H1 (cell line): ENCODE measurements around the gene BCL2L1. TPM values are rescaled to one million over a fixed set of nuclear protein-coding genes. Genes with fewer than 3 reads are reported as not detected.
"Not testable (repeated sequence)": the region's sequence is repeated elsewhere in the genome, so short reads cannot be mapped to it uniquely, and the experiment has no call there.

Experiments
- CTCF ChIA-PET: fragments of 300-600 bp; sonication (Branson Sonifier 250); formaldehyde crosslinking; loops from one replicate; lab custom pipeline; 2021; ENCODE audit not compliant: partially characterized antibody; lab: Charles Lee
- POLR2A ChIA-PET: fragments of 300-600 bp; sonication (Branson Sonifier 250); formaldehyde crosslinking; loops from one replicate; lab custom pipeline; 2021; ENCODE audit warnings: inconsistent platforms; ENCODE audit not compliant: partially characterized antibody; lab: Charles Lee
- DNase-seq, 2 experiments: peaks; one replicate each; pipeline versions ENCODE4 v3.0.0 to v3.0.0-alpha.2; 2010 to 2022; ENCODE audit warnings: low spot score in 2 of 2, low read depth in 1 of 2, mixed read lengths in 1 of 2
- FAIRE-seq: peaks from 2 replicates; lab custom pipeline; 2011; peaks lifted over from hg19 to GRCh38; lab: Jason Lieb, UNC
- H2AFZ ChIP-seq: 2 replicates; pipeline ENCODE4 v1.8.1; 2012; ENCODE audit warnings: low read length, inconsistent platforms
- H2AK5ac ChIP-seq: 2 replicates; pipeline ENCODE4 v1.6.1; 2013; ENCODE audit warnings: low read depth, low read length
- H2BK120ac ChIP-seq: replicated peaks from 2 replicates; pipeline ENCODE3; 2013; ENCODE audit warnings: low read depth, low read length, inconsistent platforms
- H2BK12ac ChIP-seq: 2 replicates; pipeline ENCODE4 v1.6.1; 2013; ENCODE audit warnings: low read depth, low read length
- H2BK15ac ChIP-seq: 2 replicates; pipeline ENCODE4 v1.6.1; 2013; ENCODE audit warnings: low read length
- H2BK20ac ChIP-seq: 2 replicates; pipeline ENCODE4 v1.6.1; 2013; ENCODE audit warnings: low read length
- H2BK5ac ChIP-seq: 2 replicates; pipeline ENCODE4 v1.6.1; 2013; ENCODE audit warnings: low read depth, low read length
- H3K14ac ChIP-seq: 2 replicates; pipeline ENCODE4 v1.6.1; 2013; ENCODE audit warnings: inconsistent platforms; ENCODE audit not compliant: insufficient read length
- H3K18ac ChIP-seq: 2 replicates; pipeline ENCODE4 v1.6.1; 2013; ENCODE audit warnings: low read length; ENCODE audit errors: extremely low read depth
- H3K23ac ChIP-seq: 2 replicates; pipeline ENCODE4 v1.6.1; 2013; ENCODE audit warnings: inconsistent platforms; ENCODE audit not compliant: insufficient read length
- H3K23me2 ChIP-seq: 2 replicates; pipeline ENCODE4 v1.6.1; 2013; ENCODE audit warnings: low read depth, low read length
- H3K27ac ChIP-seq: 2 replicates; pipeline ENCODE4 v1.6.1; 2011; ENCODE audit warnings: low read depth, low read length, inconsistent platforms
- H3K27me3 ChIP-seq, 4 experiments: replicated peaks in 1 of 4; 1 replicate in 1 of 4; 2 replicates in 3 of 4; pipeline versions ENCODE4 v1.6.1 to v1.8.1; 2011 to 2013; ENCODE audit warnings: low read length in 3 of 4, mild to moderate bottlenecking in 3 of 4, inconsistent platforms in 2 of 4, mixed read lengths in 2 of 4, moderate library complexity in 1 of 4; ENCODE audit not compliant: control insufficient read depth in 3 of 4, insufficient read depth in 3 of 4; ENCODE audit errors: extremely low read depth in 1 of 4
- H3K36me3 ChIP-seq, 4 experiments: 2 replicates each; pipeline versions ENCODE4 v1.6.1 to v1.8.1; 2011 to 2013; ENCODE audit warnings: mild to moderate bottlenecking in 4 of 4, low read length in 3 of 4, moderate library complexity in 2 of 4, control low read depth in 1 of 4, inconsistent platforms in 1 of 4; ENCODE audit not compliant: insufficient read depth in 4 of 4, control insufficient read depth in 2 of 4
- H3K4ac ChIP-seq: replicated peaks from 2 replicates; pipeline ENCODE3; 2013; ENCODE audit warnings: low read length, low read depth, mixed read lengths, inconsistent platforms; ENCODE audit not compliant: insufficient read length
- H3K4me1 ChIP-seq, 4 experiments: replicated peaks in 1 of 4; 1 replicate in 1 of 4; 2 replicates in 3 of 4; pipeline versions ENCODE4 v1.6.1 to v1.8.1; 2011 to 2013; ENCODE audit warnings: low read length in 3 of 4, inconsistent platforms in 2 of 4, mixed read lengths in 1 of 4; ENCODE audit not compliant: insufficient read depth in 4 of 4, control insufficient read depth in 3 of 4
- H3K4me2 ChIP-seq, 2 experiments: 2 replicates each; pipeline versions ENCODE4 v1.6.1 to v1.8.1; 2011 to 2013; ENCODE audit warnings: low read depth in 2 of 2, low read length in 2 of 2, control low read depth in 1 of 2, inconsistent platforms in 1 of 2, mild to moderate bottlenecking in 1 of 2; ENCODE audit not compliant: insufficient read depth in 1 of 2
- H3K4me3 ChIP-seq, 4 experiments: fragments of 200-600, 300-600 bp in 1 of 4; sonication (generic), shearing (Covaris generic), sonication (Bioruptor Twin) in 1 of 4; 2 replicates each; pipeline versions ENCODE4 v1.5.1 to v1.8.1; 2011 to 2016; ENCODE audit warnings: low read length in 4 of 4, low read depth in 3 of 4, control low read depth in 2 of 4, inconsistent platforms in 2 of 4, mild to moderate bottlenecking in 2 of 4, mixed read lengths in 1 of 4, moderate library complexity in 1 of 4; ENCODE audit not compliant: insufficient read depth in 2 of 4; ENCODE audit errors: extremely low read depth in 1 of 4
- H3K56ac ChIP-seq: replicated peaks from 2 replicates; pipeline ENCODE3; 2013; ENCODE audit warnings: low read depth, mild to moderate bottlenecking, mixed read lengths, low read length, inconsistent platforms; ENCODE audit not compliant: insufficient read length
- H3K79me1 ChIP-seq: 2 replicates; pipeline ENCODE4 v1.6.1; 2013; ENCODE audit warnings: low read depth, low read length, control low read depth
- H3K79me2 ChIP-seq, 2 experiments: 2 replicates each; pipeline versions ENCODE4 v1.6.1 to v1.8.1; 2012 to 2013; ENCODE audit warnings: low read length in 2 of 2, mild to moderate bottlenecking in 2 of 2, inconsistent platforms in 1 of 2; ENCODE audit not compliant: insufficient read depth in 2 of 2, control insufficient read depth in 1 of 2
- H3K9ac ChIP-seq, 4 experiments: replicated peaks in 1 of 4; 1 replicate in 1 of 4; 2 replicates in 3 of 4; pipeline versions ENCODE4 v1.6.1 to v1.8.1; 2011 to 2013; ENCODE audit warnings: low read depth in 3 of 4, low read length in 3 of 4, control low read depth in 2 of 4, mild to moderate bottlenecking in 2 of 4, moderate library complexity in 2 of 4, inconsistent platforms in 1 of 4; ENCODE audit errors: extremely low read depth in 1 of 4
- H3K9me3 ChIP-seq, 2 experiments: 2 replicates each; pipeline versions ENCODE4 v1.6.1 to v1.8.1; 2012 to 2013; ENCODE audit warnings: mild to moderate bottlenecking in 2 of 2, moderate library complexity in 2 of 2, control low read depth in 1 of 2, inconsistent platforms in 1 of 2, low read depth in 1 of 2, low read length in 1 of 2, mixed read lengths in 1 of 2; ENCODE audit not compliant: insufficient read depth in 2 of 2
- H4K20me1 ChIP-seq, 2 experiments: replicated peaks in 1 of 2; 2 replicates each; pipeline versions ENCODE3 to v1.8.1; 2011 to 2013; ENCODE audit warnings: inconsistent platforms in 2 of 2, low read length in 2 of 2, mild to moderate bottlenecking in 1 of 2; ENCODE audit not compliant: insufficient read depth in 2 of 2, control insufficient read depth in 1 of 2
- H4K5ac ChIP-seq: 2 replicates; pipeline ENCODE4 v1.6.1; 2013; ENCODE audit warnings: low read length, low read depth, mixed read lengths, inconsistent platforms; ENCODE audit not compliant: insufficient read length
- H4K8ac ChIP-seq: 2 replicates; pipeline ENCODE4 v1.8.0; 2013; ENCODE audit warnings: mild to moderate bottlenecking, moderate library complexity, low read length, inconsistent platforms; ENCODE audit not compliant: insufficient read depth; ENCODE audit errors: extremely low read depth
- H4K91ac ChIP-seq: replicated peaks from 2 replicates; pipeline ENCODE3; 2013; ENCODE audit warnings: low read length, mixed read lengths, inconsistent platforms; ENCODE audit not compliant: insufficient read length
- WGBS, 2 experiments: shearing (Covaris generic) in 1 of 2; methylation state at CpG; one replicate each; pipeline versions ENCODE4 v1.1.6 to v1.1.7; 2013 to 2015; ENCODE audit warnings: low lambda C conversion rate in 2 of 2, mixed read lengths in 2 of 2, inconsistent platforms in 1 of 2, low coverage in 1 of 2, missing lambda C conversion rate in 1 of 2; ENCODE audit not compliant: insufficient replicate concordance in 2 of 2, insufficient coverage in 1 of 2, insufficient read length in 1 of 2; ENCODE audit errors: extremely low coverage in 1 of 2, missing lambda C conversion rate in 1 of 2; 5-methylcytosine and 5-hydroxymethylcytosine counted together
- polyA plus RNA-seq, 7 experiments: library from polyadenylated mRNA; depleted of rRNA in 3 of 7; stranded (reverse) in 5 of 7; unstranded in 2 of 7; fragments of >200 nt in 5 of 7; fragments of 200-250 nt in 2 of 7; gene quantifications; 1 replicate in 5 of 7; 2 replicates in 1 of 7; 4 replicates in 1 of 7; pipeline versions ENCODE4 v1.2.1 to v1.2.3, GENCODE V29; 2011 to 2013; ENCODE audit warnings: missing spikeins in 2 of 7, mixed read lengths in 2 of 7
- total RNA-seq: library from RNA; stranded (reverse); fragmentation: NEBNext Ultra II Directional; extraction: Animal tissue kit (Norgen Biotek cat#: 25700); gene quantifications from 2 replicates; pipeline ENCODE4 v1.2.1, GENCODE V29; 2021

The BCL2L1 gene
- total and polyA plus RNA-seq, 2 of the 8 experiments (the other 6 are each of a cell fraction or from before 2014, with no cell fraction given) = 64.9 to 66.1 TPM

- H4K20me1 ChIP-seq, H2BK15ac ChIP-seq, H3K4me1 ChIP-seq, H3K9ac ChIP-seq, H3K4me2 ChIP-seq, H2BK20ac ChIP-seq, H4K91ac ChIP-seq, H3K4me3 ChIP-seq, H3K27me3 ChIP-seq, H3K9me3 ChIP-seq, H3K79me2 ChIP-seq, H3K27ac ChIP-seq, H3K23me2 ChIP-seq, FAIRE-seq, H2BK12ac ChIP-seq, H3K36me3 ChIP-seq, H3K23ac ChIP-seq, H3K56ac ChIP-seq, H4K8ac ChIP-seq, H3K4ac ChIP-seq, H2BK120ac ChIP-seq, DNase-seq, H3K18ac ChIP-seq, H2AFZ ChIP-seq, H3K14ac ChIP-seq, H2AK5ac ChIP-seq, H4K5ac ChIP-seq, H2BK5ac ChIP-seq, H3K79me1 ChIP-seq: not testable (repeated sequence)
- 83% methylated on average over 2 of the region's 2 CpGs; no CpG with 5 or more reads in 1 of the 2 experiments for WGBS, 2 experiments
- ChIA-PET CTCF (interaction anchor here (1.4 to 1.6 kb wide), 2 partner anchors 58 to 96 kb away, joined by 3 to 4 read pairs; no protein-coding TSS in a partner anchor), POLR2A (interaction anchor here (0.6 kb wide), 1 partner anchor 172 kb away, joined by 4 read pairs; no protein-coding TSS in a partner anchor)
These were observed 94.6 kb downstream of the BCL2L1 start for GRCh38 chr20:31628057-31628456.

- H3K14ac ChIP-seq, H3K9ac ChIP-seq, H4K5ac ChIP-seq, H3K4me3 ChIP-seq, H3K4ac ChIP-seq, H2AK5ac ChIP-seq, H3K56ac ChIP-seq, H3K27me3 ChIP-seq, H3K9me3 ChIP-seq, H4K8ac ChIP-seq, H3K79me2 ChIP-seq, H4K91ac ChIP-seq, H3K23me2 ChIP-seq, H2BK20ac ChIP-seq, H3K18ac ChIP-seq, H2AFZ ChIP-seq, H3K36me3 ChIP-seq, H2BK5ac ChIP-seq, POLR2A ChIA-PET, H4K20me1 ChIP-seq, H2BK12ac ChIP-seq, H3K23ac ChIP-seq, H2BK120ac ChIP-seq, H3K4me1 ChIP-seq, H2BK15ac ChIP-seq, FAIRE-seq, DNase-seq, H3K79me1 ChIP-seq, H3K4me2 ChIP-seq, H3K27ac ChIP-seq: not testable (repeated sequence)
- WGBS, 2 experiments = 95% methylated on average over 8 of the region's 8 CpGs; no CpG with 5 or more reads in 1 of the 2 experiments
- CTCF ChIA-PET = interaction anchor here (0.7 to 32.8 kb wide), 4 partner anchors 8 to 342 kb away, joined by 3 to 1559 read pairs (median 4); no protein-coding TSS in a partner anchor
These were observed 96.1 kb downstream of the BCL2L1 start for GRCh38 chr20:31626534-31626933.
